Natural killer cell treated with Interleukin-12 subunit alpha and Interleukin-12 subunit beta and Interleukin-15 and Interleukin-18, amount 100 ng/mL, for 72 hours (primary cell): Measurements from ENCODE around the gene SIRT3. TPM values are rescaled to one million over a fixed set of nuclear protein-coding genes. Genes with fewer than 3 reads are reported as not detected.

ENCODE experiments used
- ATAC-seq, 2 donors: fragments of 150-1000 bp; cut with Tn5 transposase in 1 of 2; sonication (Bioruptor Pico), chemical (Tn5 transposase) in 1 of 2; 2 replicates each; pipeline ENCODE4 v1.10.0; 2021
- DNase-seq: peaks from one replicate; pipeline ENCODE4 v3.0.0; 2022; ENCODE audit warnings: low spot score
- H3K27ac Mint-ChIP-seq, 2 donors: 1 replicate in 1 of 2; 2 replicates in 1 of 2; pipeline ENCODE4 v1.8.0; 2022; ENCODE audit warnings: mixed read lengths in 2 of 2, mild to moderate bottlenecking in 1 of 2, moderate library complexity in 1 of 2
- H3K27me3 Mint-ChIP-seq, 2 donors: 1 replicate in 1 of 2; 2 replicates in 1 of 2; pipeline ENCODE4 v1.8.0; 2022; ENCODE audit warnings: mixed read lengths in 2 of 2
- H3K36me3 Mint-ChIP-seq: one replicate; pipeline ENCODE4 v1.8.0; 2022; ENCODE audit warnings: mixed read lengths
- H3K4me1 Mint-ChIP-seq, 2 donors: 1 replicate in 1 of 2; 2 replicates in 1 of 2; pipeline ENCODE4 v1.8.0; 2022; ENCODE audit warnings: low read depth in 2 of 2, mixed read lengths in 2 of 2, mild to moderate bottlenecking in 1 of 2
- H3K4me3 Mint-ChIP-seq: one replicate; pipeline ENCODE4 v1.8.0; 2022; ENCODE audit warnings: mixed read lengths
- H3K9me3 Mint-ChIP-seq: 2 replicates; pipeline ENCODE4 v1.8.0; 2022; ENCODE audit warnings: mixed read lengths
- total RNA-seq, 2 donors: library from RNA; stranded (reverse); gene quantifications; one replicate each; pipeline ENCODE4 v1.2.3, GENCODE V29; 2022

Gene SIRT3
- total RNA-seq, 2 donors from 2014 or later, result 13.7 to 16.3 TPM

- H3K4me3 Mint-ChIP-seq, result peak overlapping the region; percentile 8
- no peak for ATAC-seq
- no peaks in the 10 kb centered on the region for H3K27me3 Mint-ChIP-seq
- no peaks in the 10 kb centered on the region for H3K36me3 Mint-ChIP-seq
- no peak for DNase-seq
- H3K4me1 Mint-ChIP-seq, result peaks cover 21 to 24% of the 10 kb centered on the region in 2 donors
- no peaks in the 10 kb centered on the region for H3K9me3 Mint-ChIP-seq
- peak overlapping the region in 1 of 2 donors; percentile 23 for H3K27ac Mint-ChIP-seq
These were observed 24.8 kb downstream of the SIRT3 start for GRCh38 chr11:211295-211694.

DNA sequence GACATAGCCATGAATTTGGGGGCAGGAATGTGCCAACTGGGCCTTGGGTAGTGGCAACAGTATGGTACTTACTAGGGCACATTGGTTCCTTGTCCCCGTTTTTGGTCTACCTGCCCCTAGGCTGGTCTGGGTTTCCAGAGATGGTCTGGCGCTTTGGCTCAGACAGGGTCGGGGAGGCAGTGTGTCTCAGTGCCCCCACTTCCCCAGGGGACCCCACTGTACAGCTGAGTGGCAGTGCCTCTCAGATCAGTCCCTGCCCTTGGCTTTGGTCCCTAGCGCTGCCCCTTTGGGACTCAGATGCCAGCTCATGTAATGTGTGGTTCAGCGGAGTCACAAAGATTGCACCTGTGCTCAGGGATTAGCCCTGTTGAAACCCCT, 25.4 kb downstream of the SIRT3 start:
- Mint-ChIP-seq H3K36me3 (no peaks in the 10 kb centered on the region), H3K4me1 (peaks cover 25 to 29% of the 10 kb centered on the region in 2 donors), H3K9me3 (no peaks in the 10 kb centered on the region), H3K27me3 (no peaks in the 10 kb centered on the region), H3K4me3 (no peak overlapping the region), H3K27ac (no peak overlapping the region)
- DNase-seq (no peak), ATAC-seq (no peak)

GRCh38 chr11:210122-210802, 25.9 kb downstream of the SIRT3 start:
- no peaks in the 10 kb centered on the region for H3K9me3 Mint-ChIP-seq
- ATAC-seq (no peak), DNase-seq (no peak)
- no peaks in the 10 kb centered on the region for H3K36me3 Mint-ChIP-seq
- peak overlapping the region; percentile 96 for H3K4me3 Mint-ChIP-seq
- peaks cover 25 to 32% of the 10 kb centered on the region in 2 donors for H3K4me1 Mint-ChIP-seq
- H3K27me3 Mint-ChIP-seq, result no peaks in the 10 kb centered on the region
- peak overlapping the region; percentile 69 to 98 for H3K27ac Mint-ChIP-seq

- peak overlapping the region; percentile 98 to 99 for H3K27ac Mint-ChIP-seq
- H3K4me3 Mint-ChIP-seq, result peak overlapping the region; percentile 96
- no peak for ATAC-seq
- H3K27me3 Mint-ChIP-seq, result no peaks in the 10 kb centered on the region
- no peak for DNase-seq
- no peaks in the 10 kb centered on the region for H3K9me3 Mint-ChIP-seq
- no peaks in the 10 kb centered on the region for H3K36me3 Mint-ChIP-seq
- peaks cover 25 to 36% of the 10 kb centered on the region in 2 donors for H3K4me1 Mint-ChIP-seq
These were observed 26.6 kb downstream of the SIRT3 start for GRCh38 chr11:209275-210121.

- H3K4me3 Mint-ChIP-seq, result peak overlapping the region; percentile 96
- H3K27ac Mint-ChIP-seq, result peak overlapping the region; percentile 98 to 99
- no peaks in the 10 kb centered on the region for H3K27me3 Mint-ChIP-seq
- no peak for DNase-seq
- no peaks in the 10 kb centered on the region for H3K36me3 Mint-ChIP-seq
- ATAC-seq, result peak in 1 of 2 donors; percentile 1
- H3K4me1 Mint-ChIP-seq, result peaks cover 27 to 40% of the 10 kb centered on the region in 2 donors
- no peaks in the 10 kb centered on the region for H3K9me3 Mint-ChIP-seq
These were observed 27.3 kb downstream of the SIRT3 start for GRCh38 chr11:208917-209260.

DNA sequence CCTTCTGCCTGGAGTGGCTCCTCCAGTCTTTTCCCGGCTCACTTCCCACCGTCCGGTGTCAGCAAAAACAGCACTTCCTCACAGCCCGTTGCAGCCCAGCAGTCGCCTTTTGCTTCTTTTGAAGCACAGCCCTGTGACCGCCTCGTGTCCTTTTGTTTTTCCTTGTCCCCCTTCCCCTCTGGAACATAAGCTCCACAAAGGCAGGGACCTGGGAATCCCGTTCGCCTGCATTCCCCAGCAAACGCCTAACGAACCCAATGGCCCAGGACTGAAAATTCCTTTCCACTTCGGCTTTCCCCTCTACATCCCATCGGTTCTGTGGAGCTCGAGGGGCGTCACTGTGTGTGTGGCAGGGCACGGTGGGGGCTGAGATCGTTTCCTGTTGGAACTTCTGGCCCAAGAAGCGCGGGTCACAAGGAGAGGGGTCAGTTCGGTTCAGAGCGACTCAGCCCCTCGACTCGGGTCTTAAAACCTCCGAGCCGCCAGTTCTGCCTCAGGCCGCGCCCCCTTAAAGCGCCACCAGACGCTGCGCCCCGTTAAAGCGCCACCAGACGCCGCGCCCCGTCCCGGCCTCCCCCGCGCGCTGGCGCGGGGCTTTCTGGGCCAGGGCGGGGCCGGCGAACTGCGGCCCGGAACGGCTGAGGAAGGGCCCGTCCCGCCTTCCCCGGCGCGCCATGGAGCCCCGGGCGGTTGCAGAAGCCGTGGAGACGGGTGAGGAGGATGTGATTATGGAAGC, 27.8 kb downstream of the SIRT3 start:
- H3K4me1 Mint-ChIP-seq, result peaks cover 33 to 45% of the 10 kb centered on the region in 2 donors
- peak overlapping the region; percentile 98 to 99 for H3K27ac Mint-ChIP-seq
- H3K27me3 Mint-ChIP-seq, result no peaks in the 10 kb centered on the region
- peak; percentile 87 for DNase-seq
- no peaks in the 10 kb centered on the region for H3K36me3 Mint-ChIP-seq
- ATAC-seq, result peak; percentile 72 to 73
- H3K4me3 Mint-ChIP-seq, result peak overlapping the region; percentile 96
- H3K9me3 Mint-ChIP-seq, result no peaks in the 10 kb centered on the region

- Mint-ChIP-seq H3K27ac (peak overlapping the region; percentile 98 to 99), H3K4me3 (peak overlapping the region; percentile 96), H3K4me1 (peaks cover 38 to 48% of the 10 kb centered on the region in 2 donors), H3K36me3 (no peaks in the 10 kb centered on the region), H3K9me3 (no peaks in the 10 kb centered on the region), H3K27me3 (no peaks in the 10 kb centered on the region)
- ATAC-seq (peak in 1 of 2 donors; percentile 25), DNase-seq (no peak)
These were observed 28.3 kb downstream of the SIRT3 start for GRCh38 chr11:207863-208180.

GRCh38 chr11:207208-207862, 28.8 kb downstream of the SIRT3 start, which contains the start of the genes BET1L and RIC8A:
TSS of gene BET1L (minus strand) at chr11:207399. CDS start at chr11:207321, 78 bp downstream.
TSS of gene RIC8A (plus strand) at chr11:207708. CDS start at chr11:208855, 1,147 bp downstream.
- Mint-ChIP-seq H3K9me3 (no peaks in the 10 kb centered on the region), H3K4me1 (peaks cover 41 to 51% of the 10 kb centered on the region in 2 donors), H3K36me3 (no peaks in the 10 kb centered on the region), H3K27ac (peak within 1 kb of the TSS; percentile 98 to 99), H3K27me3 (no peaks in the 10 kb centered on the region), H3K4me3 (peak within 1 kb of the TSS; percentile 96)
- ATAC-seq (peak; percentile 92 to 94), DNase-seq (peak; percentile 99)

GRCh38 chr11:206526-207207, 29.5 kb downstream of the SIRT3 start:
- Mint-ChIP-seq H3K4me3 (peak overlapping the region; percentile 96), H3K27me3 (no peaks in the 10 kb centered on the region), H3K9me3 (no peaks in the 10 kb centered on the region), H3K36me3 (no peaks in the 10 kb centered on the region), H3K4me1 (peaks cover 44 to 55% of the 10 kb centered on the region in 2 donors), H3K27ac (peak overlapping the region; percentile 98 to 99)
- DNase-seq, result no peak
- ATAC-seq, result no peak

GRCh38 chr11:206002-206384, 30.1 kb downstream of the SIRT3 start:
- no peaks in the 10 kb centered on the region for H3K27me3 Mint-ChIP-seq
- H3K36me3 Mint-ChIP-seq, result no peaks in the 10 kb centered on the region
- ATAC-seq, result no peak

DNA sequence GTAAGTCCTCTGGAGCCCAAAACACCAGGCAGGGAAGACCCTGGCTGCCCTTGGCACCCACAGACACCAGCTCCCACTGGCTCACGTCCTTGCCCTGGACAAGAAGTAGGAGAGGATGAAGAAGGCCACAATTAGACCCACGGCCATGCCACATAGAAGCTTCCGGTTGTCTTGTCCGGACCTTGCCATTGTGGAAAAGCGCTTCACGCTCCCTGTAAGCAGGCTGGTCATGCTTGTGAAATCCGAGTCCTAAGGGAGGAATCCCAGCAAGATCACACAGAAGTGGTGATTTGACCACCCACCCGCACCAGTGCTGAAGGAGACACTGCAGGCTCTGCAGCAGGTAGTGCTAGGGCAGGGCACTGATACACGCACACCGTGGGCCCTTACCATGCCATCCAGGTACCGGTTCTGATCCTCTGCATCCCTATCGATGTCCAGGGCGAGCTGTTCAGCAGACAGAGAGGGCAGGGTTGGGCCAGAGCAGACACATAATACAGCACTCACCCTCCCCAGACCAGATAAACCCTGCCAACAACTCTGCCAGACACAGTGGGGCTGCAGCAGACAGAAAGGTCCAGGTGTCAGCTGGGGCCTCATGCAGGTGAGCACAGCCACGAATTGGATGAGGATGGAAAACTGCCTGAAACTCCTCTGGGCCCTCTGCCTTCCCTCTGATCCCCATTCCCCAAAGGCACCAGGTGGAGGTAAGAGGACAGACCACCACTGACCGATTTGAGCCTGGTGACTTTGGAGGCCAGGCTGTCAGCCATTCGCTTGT, 30.7 kb downstream of the SIRT3 start:
- H3K9me3 Mint-ChIP-seq, result no peaks in the 10 kb centered on the region

More at GRCh38 chr11:206002-206384, 30.1 kb downstream of the SIRT3 start:
- Mint-ChIP-seq H3K4me1 (peaks cover 44 to 53% of the 10 kb centered on the region in 2 donors), H3K27ac (peak overlapping the region; percentile 98 to 99), H3K9me3 (no peaks in the 10 kb centered on the region), H3K4me3 (peak overlapping the region; percentile 96)
- no peak for DNase-seq

GRCh38 chr11:204587-205109, 31.5 kb downstream of the SIRT3 start:
- Mint-ChIP-seq H3K27me3 (no peaks in the 10 kb centered on the region), H3K4me1 (peaks cover 38 to 47% of the 10 kb centered on the region in 2 donors), H3K9me3 (no peaks in the 10 kb centered on the region), H3K27ac (no peak overlapping the region), H3K36me3 (no peaks in the 10 kb centered on the region), H3K4me3 (no peak overlapping the region)
- no peak for DNase-seq
- ATAC-seq, result no peak

More for the DNA sequence above, 30.7 kb downstream of the SIRT3 start:
- H3K36me3 Mint-ChIP-seq, result no peaks in the 10 kb centered on the region
- H3K27ac Mint-ChIP-seq, result no peak overlapping the region
- peak overlapping the region; percentile 47 for H3K4me3 Mint-ChIP-seq
- no peak for DNase-seq
- H3K4me1 Mint-ChIP-seq, result peaks cover 44 to 53% of the 10 kb centered on the region in 2 donors
- no peak for ATAC-seq
- H3K27me3 Mint-ChIP-seq, result no peaks in the 10 kb centered on the region
